Natural killer cell treated with Interleukin-12 subunit alpha and Interleukin-12 subunit beta and Interleukin-15 and Interleukin-18, amount 100 ng/mL, for 72 hours (primary cell): ENCODE results near the gene NR5A2. TPM values are rescaled to one million over a fixed set of nuclear protein-coding genes. Genes with fewer than 3 reads are reported as not detected.
"Not testable (repeated sequence)": the region's sequence is repeated elsewhere in the genome, so short reads cannot be mapped to it uniquely, and the experiment has no call there.

Source experiments
- ATAC-seq, 2 donors: fragments of 150-1000 bp; cut with Tn5 transposase in 1 of 2; sonication (Bioruptor Pico), chemical (Tn5 transposase) in 1 of 2; 2 replicates each; pipeline ENCODE4 v1.10.0; 2021
- DNase-seq: peaks from one replicate; pipeline ENCODE4 v3.0.0; 2022; ENCODE audit warnings: low spot score
- H3K27ac Mint-ChIP-seq, 2 donors: 1 replicate in 1 of 2; 2 replicates in 1 of 2; pipeline ENCODE4 v1.8.0; 2022; ENCODE audit warnings: mixed read lengths in 2 of 2, mild to moderate bottlenecking in 1 of 2, moderate library complexity in 1 of 2
- H3K27me3 Mint-ChIP-seq, 2 donors: 1 replicate in 1 of 2; 2 replicates in 1 of 2; pipeline ENCODE4 v1.8.0; 2022; ENCODE audit warnings: mixed read lengths in 2 of 2
- H3K36me3 Mint-ChIP-seq: one replicate; pipeline ENCODE4 v1.8.0; 2022; ENCODE audit warnings: mixed read lengths
- H3K4me1 Mint-ChIP-seq, 2 donors: 1 replicate in 1 of 2; 2 replicates in 1 of 2; pipeline ENCODE4 v1.8.0; 2022; ENCODE audit warnings: low read depth in 2 of 2, mixed read lengths in 2 of 2, mild to moderate bottlenecking in 1 of 2
- H3K4me3 Mint-ChIP-seq: one replicate; pipeline ENCODE4 v1.8.0; 2022; ENCODE audit warnings: mixed read lengths
- H3K9me3 Mint-ChIP-seq: 2 replicates; pipeline ENCODE4 v1.8.0; 2022; ENCODE audit warnings: mixed read lengths
- total RNA-seq, 2 donors: library from RNA; stranded (reverse); gene quantifications; one replicate each; pipeline ENCODE4 v1.2.3, GENCODE V29; 2022

The NR5A2 gene
- total RNA-seq, 2 donors from 2014 or later = 0.11 TPM; not detected in 1

DNA sequence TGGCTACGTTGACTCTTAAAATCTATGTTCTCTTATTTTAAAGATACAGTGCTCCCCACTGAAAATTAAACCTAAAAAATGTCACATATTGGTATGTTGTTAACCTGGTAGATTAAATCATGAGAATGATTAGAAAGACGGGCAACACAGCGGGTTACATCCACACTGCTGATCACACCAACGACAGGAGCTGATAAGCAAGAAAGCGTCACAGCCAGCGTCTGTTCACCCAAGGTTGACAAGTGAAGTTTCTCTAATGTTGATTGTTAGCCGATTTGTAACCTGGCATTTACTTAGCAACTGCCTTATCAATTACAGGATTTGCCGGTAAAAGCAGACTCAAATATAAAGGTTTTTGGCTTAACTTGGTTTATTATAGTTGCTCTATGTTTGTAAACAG lies 149.3 kb downstream of the NR5A2 start:
- H3K36me3 Mint-ChIP-seq = no peaks in the 10 kb centered on the region
- no peak overlapping the region for H3K27ac Mint-ChIP-seq
- ATAC-seq (no peak), DNase-seq (no peak)
- H3K4me3 Mint-ChIP-seq = no peak overlapping the region
- peaks cover 0 to 6% of the 10 kb centered on the region in 2 donors for H3K4me1 Mint-ChIP-seq
- no peaks in the 10 kb centered on the region for H3K9me3 Mint-ChIP-seq
- peaks cover 2 to 6% of the 10 kb centered on the region in 2 donors for H3K27me3 Mint-ChIP-seq

GRCh38 chr1:200178340-200178739 lies 150.8 kb downstream of the NR5A2 start:
- H3K9me3 Mint-ChIP-seq = no peaks in the 10 kb centered on the region
- H3K4me3 Mint-ChIP-seq = no peak overlapping the region
- H3K27ac Mint-ChIP-seq = no peak overlapping the region
- DNase-seq (no peak), ATAC-seq (no peak)
- H3K4me1 Mint-ChIP-seq = peaks cover 0 to 9% of the 10 kb centered on the region in 2 donors
- H3K36me3 Mint-ChIP-seq = no peaks in the 10 kb centered on the region
- peaks cover 5 to 8% of the 10 kb centered on the region in 2 donors for H3K27me3 Mint-ChIP-seq

GRCh38 chr1:200179126-200179780 lies 151.7 kb downstream of the NR5A2 start:
- ATAC-seq (no peak), DNase-seq (no peak)
- H3K4me1 Mint-ChIP-seq = peaks cover 0 to 9% of the 10 kb centered on the region in 2 donors
- peaks cover 5 to 8% of the 10 kb centered on the region in 2 donors for H3K27me3 Mint-ChIP-seq
- no peak overlapping the region for H3K4me3 Mint-ChIP-seq
- no peaks in the 10 kb centered on the region for H3K36me3 Mint-ChIP-seq
- H3K9me3 Mint-ChIP-seq = no peaks in the 10 kb centered on the region
- H3K27ac Mint-ChIP-seq = peak overlapping the region in 1 of 2 donors; percentile 8

DNA sequence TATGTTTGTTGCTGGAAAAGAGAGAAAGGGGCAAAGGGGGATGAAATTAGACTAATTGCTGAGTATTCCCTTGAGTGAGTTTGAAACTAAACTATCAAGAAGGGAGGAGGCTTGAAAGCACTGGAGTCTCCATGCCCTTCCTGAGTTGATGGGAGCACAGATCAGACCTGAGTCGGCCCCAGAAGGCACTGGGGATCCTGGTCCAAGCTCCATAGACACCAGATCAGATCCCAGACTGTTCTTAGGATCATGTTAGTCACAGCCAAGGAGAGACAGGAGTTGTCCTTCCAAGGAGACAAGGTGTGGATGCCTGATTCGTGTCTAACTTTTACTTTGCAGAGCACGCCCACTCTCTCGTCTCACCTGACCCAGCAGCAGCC lies 152.3 kb downstream of the NR5A2 start:
- peaks cover under 1% of the 10 kb centered on the region for H3K36me3 Mint-ChIP-seq
- peaks cover 0 to 5% of the 10 kb centered on the region in 2 donors for H3K4me1 Mint-ChIP-seq
- ATAC-seq (no peak), DNase-seq (no peak)
- H3K9me3 Mint-ChIP-seq = no peaks in the 10 kb centered on the region
- H3K4me3 Mint-ChIP-seq = no peak overlapping the region
- H3K27me3 Mint-ChIP-seq = peaks cover 5 to 12% of the 10 kb centered on the region in 2 donors
- H3K27ac Mint-ChIP-seq = peak overlapping the region in 1 of 2 donors; percentile 8

DNA sequence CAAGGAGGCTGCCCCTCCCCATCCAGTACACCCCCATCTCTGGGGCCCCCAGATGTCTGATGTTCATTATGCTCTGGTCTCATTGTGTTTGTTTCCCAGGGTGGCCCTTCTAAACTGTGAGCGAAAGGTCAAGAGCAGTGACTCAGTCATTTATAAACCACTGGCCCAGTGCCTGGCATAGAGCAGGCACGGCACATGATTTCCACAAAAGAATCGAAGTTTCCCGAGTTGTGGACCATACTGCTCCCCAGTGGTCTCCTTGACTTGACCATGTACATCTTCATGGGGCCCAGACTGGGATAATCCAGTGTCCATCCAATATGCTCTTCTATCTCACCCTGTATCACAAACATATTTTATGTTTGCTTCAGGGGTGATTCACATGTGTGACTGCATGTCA lies 153.3 kb downstream of the NR5A2 start:
- DNase-seq (no peak), ATAC-seq (peak in 1 of 2 donors; percentile 28)
- Mint-ChIP-seq H3K4me3 (no peak overlapping the region), H3K27ac (peak overlapping the region in 1 of 2 donors; percentile 8), H3K27me3 (peaks cover 9 to 19% of the 10 kb centered on the region in 2 donors), H3K36me3 (peaks cover 5% of the 10 kb centered on the region), H3K9me3 (peaks cover 4% of the 10 kb centered on the region), H3K4me1 (peaks cover 0 to 9% of the 10 kb centered on the region in 2 donors)

DNA sequence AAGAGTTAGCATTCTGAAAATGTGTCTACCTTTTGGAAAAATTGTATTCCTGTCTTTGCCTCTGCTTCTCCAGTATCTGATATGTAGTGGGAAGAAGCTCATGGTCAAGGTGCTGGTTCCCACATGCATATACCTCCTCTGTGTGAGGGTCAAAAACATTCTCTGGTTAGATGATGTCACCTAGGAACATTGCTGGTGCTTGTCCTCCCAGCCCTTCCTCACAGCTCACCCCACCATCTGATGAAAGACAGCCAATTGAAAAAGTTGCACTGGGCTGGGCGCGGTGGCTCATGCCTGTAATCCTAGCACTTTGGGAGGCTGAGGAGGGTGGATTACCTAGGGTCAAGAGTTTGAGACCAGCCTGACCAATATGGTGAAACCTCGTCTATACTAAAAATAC lies 154.4 kb downstream of the NR5A2 start:
- peaks cover 14 to 27% of the 10 kb centered on the region in 2 donors for H3K27me3 Mint-ChIP-seq
- ATAC-seq (no peak), DNase-seq (no peak)
- no peak overlapping the region for H3K4me3 Mint-ChIP-seq
- H3K9me3 Mint-ChIP-seq = peaks cover 4% of the 10 kb centered on the region
- H3K36me3 Mint-ChIP-seq = peaks cover 11% of the 10 kb centered on the region
- H3K27ac Mint-ChIP-seq = no peak overlapping the region
- H3K4me1 Mint-ChIP-seq = peaks cover 0 to 9% of the 10 kb centered on the region in 2 donors

GRCh38 chr1:200182701-200183100 lies 155.2 kb downstream of the NR5A2 start:
- Mint-ChIP-seq H3K4me3 (no peak overlapping the region), H3K9me3 (peaks cover 4% of the 10 kb centered on the region), H3K27ac (no peak overlapping the region), H3K4me1 (peaks cover 0 to 9% of the 10 kb centered on the region in 2 donors), H3K27me3 (peaks cover 14 to 34% of the 10 kb centered on the region in 2 donors), H3K36me3 (peaks cover 11% of the 10 kb centered on the region)
- ATAC-seq (no peak), DNase-seq (no peak)

DNA sequence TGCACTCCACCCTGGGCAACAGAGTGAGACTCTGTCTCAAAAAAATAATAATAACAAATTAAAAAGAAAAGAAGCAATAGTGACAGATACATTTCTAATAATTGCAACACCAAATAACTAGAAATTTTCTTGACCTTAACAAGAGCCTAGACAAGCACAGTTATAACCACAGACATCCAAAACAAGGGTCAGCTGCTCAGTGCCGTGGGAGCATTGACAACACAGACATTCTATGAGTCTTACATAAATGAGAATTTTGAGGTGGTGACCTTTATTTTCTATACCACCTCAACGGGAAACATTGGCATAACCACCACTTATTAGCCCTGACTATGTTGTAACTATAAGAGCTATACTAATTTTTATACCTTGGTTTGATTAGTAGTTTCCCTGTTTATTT lies 156.1 kb downstream of the NR5A2 start:
- no peak for ATAC-seq
- Mint-ChIP-seq H3K27me3 (peaks cover 20 to 43% of the 10 kb centered on the region in 2 donors), H3K4me1 (peaks cover 0 to 9% of the 10 kb centered on the region in 2 donors), H3K4me3 (no peak overlapping the region), H3K36me3 (peaks cover 18% of the 10 kb centered on the region), H3K27ac (no peak overlapping the region), H3K9me3 (peaks cover 4% of the 10 kb centered on the region)
- no peak for DNase-seq

DNA sequence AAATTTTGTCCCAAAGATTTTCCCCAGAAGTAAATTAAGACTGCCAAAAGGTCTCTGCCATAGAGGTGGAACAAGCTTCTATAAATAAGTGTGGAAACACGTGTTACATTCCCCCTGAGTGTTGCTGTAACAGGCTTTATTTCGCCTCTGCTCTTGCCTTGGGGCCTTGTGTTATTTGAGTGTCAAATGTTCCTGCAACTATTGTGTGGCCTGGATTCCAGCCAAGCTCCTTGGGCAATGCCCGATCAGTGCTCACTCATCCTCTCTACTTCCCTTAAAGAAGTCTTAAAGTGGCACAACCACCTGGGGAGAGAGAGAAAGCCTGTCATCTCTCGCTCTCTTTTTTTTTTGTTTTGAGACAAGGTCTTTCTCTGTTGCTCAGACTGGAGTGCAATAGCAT lies 156.7 kb downstream of the NR5A2 start:
- Mint-ChIP-seq H3K9me3 (peaks cover 4% of the 10 kb centered on the region), H3K4me1 (peaks cover 0 to 9% of the 10 kb centered on the region in 2 donors), H3K27ac (no peak overlapping the region), H3K4me3 (no peak overlapping the region), H3K27me3 (peaks cover 20 to 43% of the 10 kb centered on the region in 2 donors), H3K36me3 (peaks cover 18% of the 10 kb centered on the region)
- no peak for ATAC-seq
- DNase-seq = no peak

- H3K36me3 Mint-ChIP-seq = peaks cover 18% of the 10 kb centered on the region
- H3K4me1 Mint-ChIP-seq, H3K9me3 Mint-ChIP-seq, H3K4me3 Mint-ChIP-seq, H3K27ac Mint-ChIP-seq, DNase-seq, ATAC-seq: not testable (repeated sequence)
- H3K27me3 Mint-ChIP-seq = peaks cover 19 to 43% of the 10 kb centered on the region in 2 donors
Measured at GRCh38 chr1:200185191-200185590, 157.7 kb downstream of the NR5A2 start.

- not testable (repeated sequence) for H3K27ac Mint-ChIP-seq, H3K4me3 Mint-ChIP-seq, DNase-seq, H3K4me1 Mint-ChIP-seq, H3K9me3 Mint-ChIP-seq, ATAC-seq
- Mint-ChIP-seq H3K36me3 (peaks cover 18% of the 10 kb centered on the region), H3K27me3 (peaks cover 18 to 43% of the 10 kb centered on the region in 2 donors)
Measured at GRCh38 chr1:200187332-200187731, 159.8 kb downstream of the NR5A2 start.

DNA sequence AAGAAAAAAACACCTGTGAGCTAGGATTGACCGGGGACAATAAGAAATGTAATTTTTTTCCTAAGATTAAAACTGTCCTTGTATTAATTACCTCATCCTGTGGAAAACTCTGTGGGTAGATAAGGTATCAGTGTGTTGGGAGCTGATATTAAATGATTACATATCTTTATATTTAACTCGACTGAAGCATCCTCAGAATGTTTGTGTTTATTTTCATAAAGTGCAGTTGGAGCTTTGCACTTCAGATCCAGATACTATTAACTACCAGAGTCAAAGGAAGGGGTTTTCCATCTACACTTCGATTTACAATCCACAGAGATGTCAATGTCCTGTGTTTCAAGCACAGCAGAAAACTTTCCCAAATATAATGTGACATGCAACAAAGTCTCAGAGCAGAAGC lies 164.5 kb downstream of the NR5A2 start:
- peaks cover 12 to 30% of the 10 kb centered on the region in 2 donors for H3K27me3 Mint-ChIP-seq
- ATAC-seq (no peak), DNase-seq (no peak)
- peaks cover 7% of the 10 kb centered on the region for H3K36me3 Mint-ChIP-seq
- H3K4me3 Mint-ChIP-seq = no peak overlapping the region
- H3K9me3 Mint-ChIP-seq = no peaks in the 10 kb centered on the region
- no peaks in the 10 kb centered on the region for H3K4me1 Mint-ChIP-seq
- no peak overlapping the region for H3K27ac Mint-ChIP-seq

DNA sequence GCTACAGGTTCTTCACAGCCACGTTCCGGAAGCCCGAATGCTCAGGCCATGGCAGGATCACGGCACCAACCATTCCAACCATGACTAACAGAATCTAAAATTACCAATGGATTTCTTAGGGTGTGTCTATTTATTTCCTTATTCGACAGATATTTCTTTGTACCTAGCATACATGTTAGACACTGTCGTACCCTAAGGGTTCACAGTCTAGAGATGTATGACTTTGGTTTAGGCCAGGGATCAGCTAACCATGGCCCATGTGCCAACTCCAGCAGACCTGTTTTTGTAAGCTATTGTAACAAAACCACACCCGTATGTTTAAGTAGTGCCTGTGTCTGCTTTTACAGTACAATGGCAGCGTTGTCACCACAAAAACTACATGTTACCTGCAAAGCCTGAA lies 167.0 kb downstream of the NR5A2 start:
- Mint-ChIP-seq H3K27me3 (peaks cover 14 to 31% of the 10 kb centered on the region in 2 donors), H3K9me3 (no peaks in the 10 kb centered on the region), H3K4me3 (no peak overlapping the region), H3K4me1 (no peaks in the 10 kb centered on the region), H3K27ac (no peak overlapping the region), H3K36me3 (no peaks in the 10 kb centered on the region)
- no peak for DNase-seq
- no peak for ATAC-seq

GRCh38 chr1:200198236-200198635 lies 170.7 kb downstream of the NR5A2 start:
- H3K36me3 Mint-ChIP-seq = no peaks in the 10 kb centered on the region
- no peak overlapping the region for H3K4me3 Mint-ChIP-seq
- peaks cover 25 to 42% of the 10 kb centered on the region in 2 donors for H3K27me3 Mint-ChIP-seq
- no peak overlapping the region for H3K27ac Mint-ChIP-seq
- DNase-seq = no peak
- ATAC-seq = no peak
- no peaks in the 10 kb centered on the region for H3K9me3 Mint-ChIP-seq
- H3K4me1 Mint-ChIP-seq = no peaks in the 10 kb centered on the region
